Liver (tissue), 2 donors: ENCODE measurements around the gene C12orf76.

Experiments
- ZBTB33 ChIP-seq: IDR thresholded peaks from 2 replicates; pipeline ENCODE4 v1.6.1; 2016; ENCODE audit warnings: antibody characterized with exemption
- TF ChIP-seq, protein P1 (sequence below): fragments of 150-350 bp; IDR thresholded peaks from 2 replicates; pipeline ENCODE4 v1.5.1; 2017; ENCODE audit warnings: improper control_type of control experiment, low read depth, low read length; ENCODE audit not compliant: missing input control
- donor health status: healthy.

- TF ChIP-seq, protein P1, sequence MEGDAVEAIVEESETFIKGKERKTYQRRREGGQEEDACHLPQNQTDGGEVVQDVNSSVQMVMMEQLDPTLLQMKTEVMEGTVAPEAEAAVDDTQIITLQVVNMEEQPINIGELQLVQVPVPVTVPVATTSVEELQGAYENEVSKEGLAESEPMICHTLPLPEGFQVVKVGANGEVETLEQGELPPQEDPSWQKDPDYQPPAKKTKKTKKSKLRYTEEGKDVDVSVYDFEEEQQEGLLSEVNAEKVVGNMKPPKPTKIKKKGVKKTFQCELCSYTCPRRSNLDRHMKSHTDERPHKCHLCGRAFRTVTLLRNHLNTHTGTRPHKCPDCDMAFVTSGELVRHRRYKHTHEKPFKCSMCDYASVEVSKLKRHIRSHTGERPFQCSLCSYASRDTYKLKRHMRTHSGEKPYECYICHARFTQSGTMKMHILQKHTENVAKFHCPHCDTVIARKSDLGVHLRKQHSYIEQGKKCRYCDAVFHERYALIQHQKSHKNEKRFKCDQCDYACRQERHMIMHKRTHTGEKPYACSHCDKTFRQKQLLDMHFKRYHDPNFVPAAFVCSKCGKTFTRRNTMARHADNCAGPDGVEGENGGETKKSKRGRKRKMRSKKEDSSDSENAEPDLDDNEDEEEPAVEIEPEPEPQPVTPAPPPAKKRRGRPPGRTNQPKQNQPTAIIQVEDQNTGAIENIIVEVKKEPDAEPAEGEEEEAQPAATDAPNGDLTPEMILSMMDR: no peak
- no peak for TF ChIP-seq ZBTB33
These were observed 51.9 kb downstream of the C12orf76 start for GRCh38 chr12:109996483-109996853.
